PC-3 (cell line): ENCODE data around the gene ENTREP1. TPM values are rescaled to one million over a fixed set of nuclear protein-coding genes. Genes with fewer than 3 reads are reported as not detected.

ENCODE experiments used
- ATAC-seq: fragments of 200-7000 bp; cut with Tn5 transposase; 2 replicates; pipeline ENCODE4 v1.9.1; 2020; ENCODE audit warnings: mild to moderate bottlenecking, moderate library complexity
- BruUV-seq: library from RNA; stranded (reverse); fragments of 400-500 nt; replicated peaks from 2 replicates; lab custom pipeline; 2021; lab: Mats Ljungman, UMichigan
- CTCF ChIA-PET: fragments of 300-600 bp; sonication (Branson Sonifier 250); formaldehyde crosslinking; loops from one replicate; lab custom pipeline; 2022; ENCODE audit warnings: antibody characterized with exemption; lab: Charles Lee
- POLR2A ChIA-PET: fragments of 300-600 bp; sonication (Branson Sonifier 250); formaldehyde crosslinking; loops from one replicate; lab custom pipeline; 2022; ENCODE audit warnings: antibody characterized with exemption; ENCODE audit not compliant: unreplicated experiment; lab: Charles Lee
- DNase-seq: peaks from one replicate; pipeline ENCODE4 v3.0.0-alpha.2; 2015
- H2AFZ ChIP-seq: fragments of 300-600 bp; sonication (generic); 2 replicates; pipeline ENCODE4 v1.6.0; 2016; ENCODE audit warnings: antibody characterized with exemption, low read length
- H3F3A ChIP-seq: fragments of 300-600 bp; sonication (generic); one replicate; pipeline ENCODE4 v1.6.0; 2017; ENCODE audit warnings: antibody characterized with exemption, low read length, control low read depth, mild to moderate bottlenecking; ENCODE audit not compliant: unreplicated experiment
- H3K27ac ChIP-seq: fragments of 300-600 bp; sonication (generic); 2 replicates; pipeline ENCODE4 v1.5.1; 2016; ENCODE audit warnings: mild to moderate bottlenecking, low read length
- H3K27me3 ChIP-seq: fragments of 300-600 bp; sonication (generic); 2 replicates; pipeline ENCODE4 v1.6.1; 2016; ENCODE audit warnings: low read length, mixed read lengths
- H3K36me3 ChIP-seq: fragments of 300-600 bp; sonication (generic); 2 replicates; pipeline ENCODE4 v1.6.1; 2016; ENCODE audit warnings: low read depth, mixed run types, low read length, mixed read lengths
- H3K4me1 ChIP-seq: fragments of 300-600 bp; sonication (generic); 2 replicates; pipeline ENCODE4 v1.5.1; 2016; ENCODE audit warnings: low read length; ENCODE audit not compliant: insufficient read depth
- H3K4me2 ChIP-seq: fragments of 300-600 bp; sonication (generic); 2 replicates; pipeline ENCODE4 v1.6.0; 2016; ENCODE audit warnings: low read length
- H3K4me3 ChIP-seq: fragments of 300-600 bp; sonication (generic); 2 replicates; pipeline ENCODE4 v1.5.1; 2016; ENCODE audit warnings: mild to moderate bottlenecking, low read length, mixed read lengths
- H3K79me2 ChIP-seq: fragments of 300-600 bp; sonication (generic); 2 replicates; pipeline ENCODE4 v1.6.1; 2017; ENCODE audit warnings: low read length, mixed read lengths
- H3K9ac ChIP-seq: fragments of 300-600 bp; sonication (generic); 2 replicates; pipeline ENCODE4 v1.6.0; 2016; ENCODE audit warnings: mild to moderate bottlenecking, low read length
- H3K9me2 ChIP-seq: fragments of 300-600 bp; sonication (generic); replicated peaks from 2 replicates; pipeline ENCODE4 v1.6.1; 2016; ENCODE audit warnings: mixed run types, low read length, mixed read lengths
- H3K9me3 ChIP-seq: fragments of 300-600 bp; sonication (generic); 2 replicates; pipeline ENCODE4 v1.6.1; 2016; ENCODE audit warnings: low read length, mixed read lengths
- H4K20me1 ChIP-seq: fragments of 300-600 bp; sonication (generic); 2 replicates; pipeline ENCODE4 v1.6.1; 2016; ENCODE audit warnings: low read length, mixed read lengths
- CTCF ChIP-seq: fragments of 300-600 bp; sonication (generic); conservative IDR thresholded peaks from 2 replicates; pipeline ENCODE4 v1.5.1; 2017; ENCODE audit warnings: antibody characterized with exemption, low read depth, mild to moderate bottlenecking, low read length
- EZH2 ChIP-seq: fragments of 300-600 bp; sonication (generic); IDR thresholded peaks from one replicate; pipeline ENCODE4 v1.6.1; 2017; ENCODE audit warnings: antibody characterized with exemption, mild to moderate bottlenecking, low read length; ENCODE audit not compliant: unreplicated experiment
- EZH2phosphoT487 ChIP-seq: fragments of 300-600 bp; sonication (generic); IDR thresholded peaks from 2 replicates; pipeline ENCODE4 v1.6.1; 2018; ENCODE audit warnings: mild to moderate bottlenecking, antibody characterized with exemption, low read length, borderline replicate concordance
- intact Hi-C: fragments of 100-400 bp; cut with micrococcal nuclease; formaldehyde crosslinking; loops from 2 replicates; pipeline ENCODE4 v1.9.0; 2023
- total RNA-seq: library from RNA; depleted of rRNA; stranded (reverse); fragments of >200 nt; gene quantifications from 2 replicates; pipeline ENCODE4 v1.2.3, GENCODE V29; 2014

ENTREP1 gene
- total RNA-seq, 1 experiment from 2014 or later: 0.36 TPM

GRCh38 chr9:69317081-69317480 is 7.9 kb upstream of the ENTREP1 start:
- no peak overlapping the region for H2AFZ ChIP-seq
- no peaks in the 10 kb centered on the region for H3K36me3 ChIP-seq
- no peak overlapping the region for H3K9ac ChIP-seq
- ChIA-PET POLR2A (no interaction called here), CTCF (no interaction called here)
- no peaks in the 10 kb centered on the region for H3K9me3 ChIP-seq
- BruUV-seq: no TSS peak
- no peaks in the 10 kb centered on the region for H4K20me1 ChIP-seq
- intact Hi-C loops: no loop called here
- no peak overlapping the region for H3K27ac ChIP-seq
- H3K9me2 ChIP-seq: no peaks in the 10 kb centered on the region
- no peak overlapping the region for H3K4me3 ChIP-seq
- H3K27me3 ChIP-seq: peaks cover 10% of the 10 kb centered on the region
- ATAC-seq (no peak), DNase-seq (peak; percentile 60)
- TF ChIP-seq CTCF: no peak
- TF ChIP-seq EZH2phosphoT487: no peak
- TF ChIP-seq EZH2: no peak
- no peak overlapping the region for H3K4me2 ChIP-seq
- no peaks in the 10 kb centered on the region for H3K79me2 ChIP-seq
- H3K4me1 ChIP-seq: 0 out of 2 replicates have a peak, but pooled peaks cover 3% of the 10 kb centered on the region
- H3F3A ChIP-seq: no peaks in the 10 kb centered on the region

- Histone ChIP-seq H3K9me2 (no peaks in the 10 kb centered on the region), H3K4me2 (no peak overlapping the region), H3K4me3 (no peak overlapping the region), H3K4me1 (0 out of 2 replicates have a peak, but pooled peaks cover 3% of the 10 kb centered on the region), H3K36me3 (no peaks in the 10 kb centered on the region), H3K27me3 (peaks cover 10% of the 10 kb centered on the region), H2AFZ (no peak overlapping the region), H4K20me1 (no peaks in the 10 kb centered on the region), H3K27ac (no peak overlapping the region), H3K79me2 (no peaks in the 10 kb centered on the region), H3K9me3 (no peaks in the 10 kb centered on the region), H3F3A (no peaks in the 10 kb centered on the region), H3K9ac (no peak overlapping the region)
- DNase-seq (no peak), ATAC-seq (no peak)
- POLR2A ChIA-PET: no interaction called here
- no TSS peak for BruUV-seq
- CTCF ChIA-PET: no interaction called here
- intact Hi-C loops: no loop called here
- TF ChIP-seq CTCF: no peak
- no peak for TF ChIP-seq EZH2phosphoT487
These were observed 7.1 kb upstream of the ENTREP1 start for GRCh38 chr9:69317894-69318293.

- H3F3A ChIP-seq: no peaks in the 10 kb centered on the region
- no peaks in the 10 kb centered on the region for H3K79me2 ChIP-seq
- ChIA-PET POLR2A (interaction anchor here (0.6 kb wide), 1 partner anchor 459 kb away, joined by 4 read pairs; no protein-coding TSS in a partner anchor), CTCF (no interaction called here)
- no peak overlapping the region for H3K4me2 ChIP-seq
- intact Hi-C loops: no loop called here
- H3K27ac ChIP-seq: no peak overlapping the region
- no peak overlapping the region for H3K4me3 ChIP-seq
- no peaks in the 10 kb centered on the region for H3K9me3 ChIP-seq
- no peaks in the 10 kb centered on the region for H3K9me2 ChIP-seq
- no peaks in the 10 kb centered on the region for H4K20me1 ChIP-seq
- no peak for ATAC-seq
- H2AFZ ChIP-seq: no peak overlapping the region
- H3K27me3 ChIP-seq: peaks cover 17% of the 10 kb centered on the region
- H3K36me3 ChIP-seq: no peaks in the 10 kb centered on the region
- TF ChIP-seq CTCF (no peak), EZH2 (no peak), EZH2phosphoT487 (no peak)
- no peak overlapping the region for H3K9ac ChIP-seq
- 0 out of 2 replicates have a peak, but pooled peaks cover 3% of the 10 kb centered on the region for H3K4me1 ChIP-seq
- BruUV-seq: no TSS peak
- DNase-seq: no peak
These were observed 5.5 kb upstream of the ENTREP1 start for GRCh38 chr9:69319324-69320025.
